Embryonic facial prominence (tissue), 1 donor: ENCODE data around the gene PRDM2.

Source experiments
- DNase-seq: peaks from one replicate; pipeline ENCODE4 v3.0.0-alpha.2; 2016; ENCODE audit errors: extremely low spot score

The PRDM2 gene

DNA sequence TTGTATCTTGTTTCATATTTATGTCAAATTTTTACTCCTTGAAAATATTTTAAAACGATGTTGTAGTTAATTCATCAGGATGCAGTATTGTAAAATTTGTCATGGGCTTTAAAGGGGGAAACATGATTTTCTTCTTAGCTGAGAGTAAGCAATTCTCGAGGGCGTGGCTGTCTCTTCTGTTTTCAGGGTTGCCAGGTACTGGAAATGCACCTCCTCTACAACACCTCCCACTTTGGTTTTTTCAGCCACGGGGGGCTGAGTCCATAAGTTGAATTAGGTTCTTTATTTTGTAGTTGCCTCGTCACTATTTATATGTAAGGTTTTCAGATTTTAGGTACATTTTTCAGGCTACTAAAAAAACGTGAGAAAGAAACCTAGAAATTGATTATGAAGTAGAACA, 64.0 kb downstream of the PRDM2 start:
- no peak for DNase-seq

DNA sequence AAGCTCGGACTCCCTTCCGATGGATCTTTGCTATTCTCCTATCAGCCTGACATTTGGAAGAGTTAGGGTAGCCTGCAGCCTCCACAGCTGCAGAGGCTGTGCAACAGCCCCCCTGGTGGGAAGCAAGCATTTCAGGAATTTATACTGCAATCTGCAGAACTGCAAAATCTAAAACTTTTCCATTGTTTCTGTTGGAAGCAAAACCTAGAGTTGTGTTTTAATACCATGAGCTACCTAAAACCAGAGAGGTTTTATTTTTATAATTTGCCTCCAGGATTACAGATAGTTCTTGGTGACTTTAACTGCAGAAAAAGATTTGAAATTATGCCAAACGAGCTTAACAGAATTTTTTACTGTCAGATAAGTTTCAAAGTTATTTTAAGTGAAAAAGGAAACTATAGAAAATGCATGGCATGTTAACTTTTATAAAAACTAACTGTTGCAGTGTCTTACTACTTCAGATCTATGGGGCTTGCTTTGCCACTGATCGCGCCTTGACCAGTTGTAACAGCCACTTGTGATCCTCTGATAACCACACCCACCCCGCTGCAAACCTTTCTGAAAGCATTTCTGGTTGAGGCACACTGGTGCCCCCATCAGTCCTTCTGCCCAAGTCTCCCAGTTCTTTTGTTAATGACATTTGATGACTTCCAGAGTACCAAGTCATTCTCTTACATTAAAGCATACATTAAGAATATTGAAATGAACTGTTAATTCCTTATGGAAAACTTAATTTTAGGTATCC, 64.8 kb downstream of the PRDM2 start:
- no peak for DNase-seq

DNA sequence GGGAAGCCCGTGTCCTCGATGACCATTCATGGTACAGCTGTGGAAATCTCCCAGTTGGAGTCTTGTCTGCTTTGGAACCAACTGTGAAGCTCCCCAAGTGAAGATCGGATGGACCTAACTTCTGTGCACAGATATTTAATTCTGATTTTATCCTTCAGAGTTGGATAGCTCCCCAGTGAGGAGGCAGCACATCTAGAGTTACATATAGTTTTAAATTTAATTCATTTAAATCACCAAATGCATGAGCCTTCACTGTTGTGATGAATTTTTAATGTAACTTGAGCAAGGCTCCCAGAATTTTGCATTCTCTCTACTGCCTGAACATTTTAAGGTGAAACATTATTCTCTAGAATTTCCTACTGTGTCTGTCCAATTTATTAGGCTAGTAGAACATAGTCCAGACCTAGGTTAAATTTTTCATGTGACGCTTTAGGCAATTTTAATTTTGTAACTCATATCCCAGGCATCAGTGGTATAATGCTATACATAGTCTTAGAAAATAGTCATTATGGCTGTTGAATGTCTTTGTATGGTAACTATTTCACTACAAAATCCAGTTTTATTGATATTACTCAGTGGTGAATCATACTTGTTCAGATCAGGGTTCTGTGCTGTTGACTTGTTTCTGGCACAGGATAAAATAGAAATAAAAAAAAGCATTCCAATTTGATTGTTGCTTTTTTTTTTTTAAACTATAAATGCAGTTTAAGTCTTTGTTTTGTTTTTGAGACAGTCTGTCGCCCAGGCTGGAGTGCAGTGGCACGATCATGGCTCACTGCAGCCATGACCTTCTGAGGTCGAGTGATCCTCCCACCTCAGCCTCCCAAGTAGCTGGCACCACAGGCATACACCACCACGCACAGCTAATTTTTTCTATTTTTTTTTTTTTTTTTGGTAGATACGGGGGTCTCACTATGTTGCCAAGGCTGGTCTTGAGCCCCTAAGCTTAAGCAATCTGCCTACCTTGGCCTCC, 66.9 kb downstream of the PRDM2 start:
- DNase-seq, result no peak

DNA sequence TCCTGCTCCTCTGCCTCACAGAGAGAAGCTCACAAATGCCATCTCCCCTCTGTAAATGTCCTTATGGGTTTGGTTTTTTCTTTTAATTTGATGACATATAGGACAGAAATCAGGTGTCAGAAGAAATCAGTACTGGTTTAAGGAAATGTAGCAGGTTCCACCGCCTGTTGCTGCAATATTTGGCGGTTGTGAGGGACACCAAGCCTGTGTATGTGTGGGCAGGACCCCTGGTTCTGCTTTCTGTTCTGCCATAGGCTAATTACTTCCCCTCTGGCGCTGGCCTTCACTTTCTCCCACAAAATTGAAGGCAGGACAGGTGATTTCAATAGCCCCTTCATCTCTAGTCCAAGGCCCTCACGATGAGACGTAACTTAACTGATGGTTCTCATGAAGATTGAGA, 69.2 kb downstream of the PRDM2 start:
- no peak for DNase-seq

DNA sequence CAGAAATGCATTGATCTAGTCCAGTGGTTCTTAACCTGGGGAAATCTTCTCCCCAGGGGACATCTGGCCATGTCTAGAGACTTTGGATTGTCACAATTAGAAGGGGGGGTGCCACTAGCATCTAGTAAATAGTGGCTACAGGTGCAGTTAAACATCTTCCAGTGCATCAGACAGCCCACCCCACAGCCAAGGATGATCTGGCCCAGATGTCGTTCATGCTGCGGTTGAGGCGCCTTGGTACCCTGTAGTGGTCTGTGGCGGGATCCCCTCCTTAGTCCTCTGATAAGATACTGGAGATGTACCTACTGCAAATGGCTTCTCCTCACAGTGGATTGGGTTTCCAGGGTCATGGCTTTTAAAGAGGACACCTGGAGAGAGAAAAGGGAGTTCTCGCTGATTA, 69.8 kb downstream of the PRDM2 start:
- DNase-seq, result no peak

DNA sequence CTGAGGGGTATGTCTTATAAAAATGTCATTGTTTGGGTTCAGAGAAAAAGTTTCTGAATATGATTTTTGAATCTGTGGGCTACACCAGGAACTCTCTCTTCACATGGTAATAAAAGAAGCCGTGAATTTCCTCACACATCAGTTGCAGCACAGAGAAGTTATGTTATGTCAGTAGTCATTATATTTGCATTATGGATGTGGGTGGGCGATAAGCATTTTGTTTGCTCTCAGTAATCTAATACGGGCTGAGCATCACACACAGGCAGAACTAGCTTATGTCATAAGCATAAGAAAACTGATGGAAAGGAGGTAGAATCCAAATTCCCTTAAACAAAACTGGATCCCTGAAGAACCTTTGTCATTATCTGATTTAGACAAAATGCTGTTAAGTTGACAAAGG, 70.8 kb downstream of the PRDM2 start:
- DNase-seq, result no peak

DNA sequence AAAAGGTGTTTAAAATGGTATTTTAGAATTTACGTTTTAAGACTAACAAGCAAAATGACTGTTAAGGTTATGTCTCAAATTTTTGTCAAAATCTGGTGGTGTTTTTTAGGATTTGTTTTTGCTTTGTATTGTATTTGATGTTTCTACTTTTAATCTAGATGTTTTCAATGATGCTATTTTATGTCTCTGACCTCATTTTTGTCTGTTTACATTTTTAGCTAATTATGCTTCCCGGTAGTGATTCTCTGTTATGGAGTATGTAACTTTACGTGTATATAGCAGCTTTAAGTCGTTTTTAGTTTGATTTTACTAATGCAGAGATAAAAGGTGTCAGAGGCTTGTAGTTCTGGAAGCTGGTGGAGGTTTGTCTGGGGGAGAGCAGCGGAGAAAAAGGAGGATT, 71.8 kb downstream of the PRDM2 start:
- DNase-seq, result no peak

DNA sequence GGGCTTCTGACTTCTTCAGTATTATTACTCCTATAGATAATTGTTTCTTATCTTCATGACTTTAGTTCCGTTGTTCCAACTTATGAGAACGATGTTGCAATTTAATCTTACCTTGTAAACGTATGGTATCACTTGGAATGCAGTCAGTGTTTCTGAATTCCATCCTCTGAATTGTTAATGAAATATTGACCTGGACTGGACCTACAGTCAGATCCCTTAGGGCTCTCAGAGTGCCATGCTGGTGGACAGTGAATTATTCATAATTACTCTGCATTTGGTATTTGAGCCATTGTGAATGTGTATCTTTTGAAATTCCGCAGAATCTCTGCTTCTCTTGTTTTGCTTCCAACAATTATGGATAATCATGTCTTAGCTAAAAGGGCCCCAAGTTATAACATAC, 72.3 kb downstream of the PRDM2 start:
- no peak for DNase-seq

DNA sequence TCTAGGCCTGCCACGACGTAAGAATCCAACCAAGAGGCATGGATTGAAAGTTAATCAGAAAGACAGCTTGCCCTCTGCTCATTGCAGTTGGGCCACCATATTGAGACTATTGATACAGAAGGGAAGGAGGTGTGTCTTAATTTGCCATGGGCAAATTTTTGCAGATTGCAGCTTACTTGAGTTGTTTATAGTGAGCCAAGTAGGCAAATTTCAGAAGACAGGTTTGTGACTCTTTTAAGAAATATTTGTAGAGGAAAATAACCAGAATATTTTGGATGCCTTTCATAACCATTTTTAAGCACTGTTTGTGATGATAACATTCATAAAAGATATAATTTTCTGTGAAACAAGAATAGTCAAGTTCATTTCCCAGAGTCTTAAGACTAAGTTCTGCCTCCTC, 74.1 kb downstream of the PRDM2 start:
- DNase-seq, result no peak

DNA sequence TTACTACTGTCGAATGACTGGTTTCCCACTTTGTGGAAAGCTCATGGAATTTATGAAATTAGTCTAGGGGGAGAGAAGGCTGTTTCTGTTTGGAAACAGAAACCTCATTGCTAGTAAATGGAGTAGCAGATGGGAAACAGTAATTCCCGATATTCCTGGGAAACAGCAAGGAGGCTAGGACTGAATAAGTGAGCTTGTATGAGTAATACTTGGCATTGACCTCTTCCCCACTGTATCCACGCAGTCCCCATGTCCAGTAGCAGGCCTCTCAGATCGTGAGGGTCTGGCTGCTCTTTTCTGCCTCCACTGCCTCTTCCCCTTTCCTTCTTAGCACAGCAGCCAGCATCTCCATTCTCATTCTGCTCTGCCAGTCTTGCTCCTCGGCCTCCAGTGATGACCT, 75.5 kb downstream of the PRDM2 start:
- no peak for DNase-seq

DNA sequence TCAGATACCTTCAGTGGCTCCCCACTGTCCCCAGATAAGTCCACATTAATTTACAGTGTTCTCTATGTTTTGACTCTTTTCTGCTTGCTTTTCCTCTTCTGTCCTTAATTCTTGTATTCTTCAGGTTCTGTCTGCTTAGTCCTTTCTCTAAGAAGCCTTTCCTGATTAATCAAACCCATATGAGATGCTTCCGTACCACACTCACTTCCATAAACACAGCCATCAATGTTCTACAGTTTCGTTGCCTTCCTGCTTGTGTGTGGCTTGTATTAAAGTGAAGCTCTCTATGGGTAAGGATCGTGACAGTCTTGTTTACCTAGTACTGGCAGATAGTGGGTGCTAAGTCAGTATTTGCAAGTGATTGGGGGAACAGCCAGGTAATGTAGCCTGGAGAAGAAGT, 75.9 kb downstream of the PRDM2 start:
- no peak for DNase-seq

DNA sequence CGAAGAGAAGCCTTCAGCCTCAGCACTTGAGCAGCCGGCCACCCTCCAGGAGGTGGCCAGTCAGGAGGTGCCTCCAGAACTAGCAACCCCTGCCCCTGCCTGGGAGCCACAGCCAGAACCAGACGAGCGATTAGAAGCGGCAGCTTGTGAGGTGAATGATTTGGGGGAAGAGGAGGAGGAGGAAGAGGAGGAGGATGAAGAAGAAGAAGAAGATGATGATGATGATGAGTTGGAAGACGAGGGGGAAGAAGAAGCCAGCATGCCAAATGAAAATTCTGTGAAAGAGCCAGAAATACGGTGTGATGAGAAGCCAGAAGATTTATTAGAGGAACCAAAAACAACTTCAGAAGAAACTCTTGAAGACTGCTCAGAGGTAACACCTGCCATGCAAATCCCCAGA, 78.4 kb downstream of the PRDM2 start:
- no peak for DNase-seq

DNA sequence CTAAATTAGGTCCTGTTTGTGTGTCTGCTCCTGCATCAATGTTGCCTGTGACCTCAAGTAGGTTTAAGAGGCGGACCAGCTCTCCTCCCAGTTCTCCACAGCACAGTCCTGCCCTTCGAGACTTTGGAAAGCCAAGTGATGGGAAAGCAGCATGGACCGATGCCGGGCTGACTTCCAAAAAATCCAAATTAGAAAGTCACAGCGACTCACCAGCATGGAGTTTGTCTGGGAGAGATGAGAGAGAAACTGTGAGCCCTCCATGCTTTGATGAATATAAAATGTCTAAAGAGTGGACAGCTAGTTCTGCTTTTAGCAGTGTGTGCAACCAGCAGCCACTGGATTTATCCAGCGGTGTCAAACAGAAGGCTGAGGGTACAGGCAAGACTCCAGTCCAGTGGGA, 79.9 kb downstream of the PRDM2 start:
- no peak for DNase-seq

DNA sequence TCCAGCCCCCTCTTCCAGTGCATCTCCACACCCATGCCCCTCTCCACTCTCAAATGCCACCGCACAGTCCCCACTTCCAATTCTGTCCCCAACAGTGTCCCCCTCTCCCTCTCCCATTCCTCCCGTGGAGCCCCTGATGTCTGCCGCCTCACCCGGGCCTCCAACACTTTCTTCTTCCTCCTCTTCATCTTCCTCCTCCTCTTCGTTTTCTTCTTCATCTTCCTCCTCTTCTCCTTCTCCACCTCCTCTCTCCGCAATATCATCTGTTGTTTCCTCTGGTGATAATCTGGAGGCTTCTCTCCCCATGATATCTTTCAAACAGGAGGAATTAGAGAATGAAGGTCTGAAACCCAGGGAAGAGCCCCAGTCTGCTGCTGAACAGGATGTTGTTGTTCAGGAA, 80.8 kb downstream of the PRDM2 start:
- DNase-seq, result no peak

DNA sequence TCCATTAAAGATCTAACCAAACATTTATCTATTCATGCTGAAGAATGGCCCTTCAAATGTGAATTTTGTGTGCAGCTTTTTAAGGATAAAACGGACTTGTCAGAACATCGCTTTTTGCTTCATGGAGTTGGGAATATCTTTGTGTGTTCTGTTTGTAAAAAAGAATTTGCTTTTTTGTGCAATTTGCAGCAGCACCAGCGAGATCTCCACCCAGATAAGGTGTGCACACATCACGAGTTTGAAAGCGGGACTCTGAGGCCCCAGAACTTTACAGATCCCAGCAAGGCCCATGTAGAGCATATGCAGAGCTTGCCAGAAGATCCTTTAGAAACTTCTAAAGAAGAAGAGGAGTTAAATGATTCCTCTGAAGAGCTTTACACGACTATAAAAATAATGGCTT, 81.2 kb downstream of the PRDM2 start:
- no peak for DNase-seq

DNA sequence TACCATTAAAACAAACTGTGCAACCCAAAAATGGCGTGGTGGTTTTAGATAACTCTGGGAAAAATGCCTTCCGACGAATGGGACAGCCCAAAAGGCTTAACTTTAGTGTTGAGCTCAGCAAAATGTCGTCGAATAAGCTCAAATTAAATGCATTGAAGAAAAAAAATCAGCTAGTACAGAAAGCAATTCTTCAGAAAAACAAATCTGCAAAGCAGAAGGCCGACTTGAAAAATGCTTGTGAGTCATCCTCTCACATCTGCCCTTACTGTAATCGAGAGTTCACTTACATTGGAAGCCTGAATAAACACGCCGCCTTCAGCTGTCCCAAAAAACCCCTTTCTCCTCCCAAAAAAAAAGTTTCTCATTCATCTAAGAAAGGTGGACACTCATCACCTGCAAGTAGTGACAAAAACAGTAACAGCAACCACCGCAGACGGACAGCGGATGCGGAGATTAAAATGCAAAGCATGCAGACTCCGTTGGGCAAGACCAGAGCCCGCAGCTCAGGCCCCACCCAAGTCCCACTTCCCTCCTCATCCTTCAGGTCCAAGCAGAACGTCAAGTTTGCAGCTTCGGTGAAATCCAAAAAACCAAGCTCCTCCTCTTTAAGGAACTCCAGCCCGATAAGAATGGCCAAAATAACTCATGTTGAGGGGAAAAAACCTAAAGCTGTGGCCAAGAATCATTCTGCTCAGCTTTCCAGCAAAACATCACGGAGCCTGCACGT, 82.1 kb downstream of the PRDM2 start:
- no peak for DNase-seq

DNA sequence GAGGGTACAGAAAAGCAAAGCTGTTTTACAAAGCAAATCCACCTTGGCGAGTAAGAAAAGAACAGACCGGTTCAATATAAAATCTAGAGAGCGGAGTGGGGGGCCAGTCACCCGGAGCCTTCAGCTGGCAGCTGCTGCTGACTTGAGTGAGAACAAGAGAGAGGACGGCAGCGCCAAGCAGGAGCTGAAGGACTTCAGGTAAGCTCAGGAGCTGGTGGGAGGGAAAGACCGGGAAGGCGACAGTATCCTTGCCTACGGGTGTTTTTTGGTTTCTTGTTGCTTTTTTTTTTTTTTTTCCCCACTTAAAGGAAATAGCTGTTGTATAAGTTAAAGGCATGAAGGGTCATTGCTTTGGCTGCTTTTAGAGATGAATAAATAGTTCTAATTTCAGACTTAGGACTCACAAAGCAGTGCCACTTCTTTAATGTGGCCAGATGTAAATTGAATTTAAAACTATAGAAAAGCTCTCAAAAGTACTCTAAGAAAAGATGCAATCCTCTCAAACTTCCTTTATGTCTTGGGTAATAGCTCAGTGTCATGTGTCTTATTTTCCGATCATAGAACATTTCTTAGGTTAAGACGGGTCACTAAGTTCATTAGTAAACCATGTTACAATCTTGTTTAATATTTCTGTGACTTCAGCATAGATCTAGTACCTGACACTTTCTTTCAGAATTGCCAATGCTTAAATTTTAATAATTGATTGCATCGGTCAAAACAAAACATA, 82.8 kb downstream of the PRDM2 start:
- no peak for DNase-seq

DNA sequence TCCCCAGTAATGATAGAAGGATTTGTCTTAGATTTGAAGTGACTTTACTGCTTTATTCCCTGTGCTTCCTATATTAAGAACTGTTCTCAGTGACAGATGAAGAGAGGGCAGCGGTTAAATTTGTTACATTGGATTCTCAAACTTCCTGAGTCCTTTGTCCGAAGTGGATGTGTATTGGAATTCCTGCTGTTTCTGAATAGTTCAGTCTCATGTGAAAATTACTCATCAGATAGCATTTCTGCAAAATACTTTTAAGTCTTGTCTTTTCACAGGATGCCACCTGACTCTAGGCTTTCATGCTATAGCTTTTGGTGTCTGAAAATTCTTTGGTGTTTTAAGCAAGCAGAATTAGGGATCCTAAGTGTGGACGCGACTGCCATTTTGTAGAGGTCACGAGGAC, 83.6 kb downstream of the PRDM2 start:
- no peak for DNase-seq

DNA sequence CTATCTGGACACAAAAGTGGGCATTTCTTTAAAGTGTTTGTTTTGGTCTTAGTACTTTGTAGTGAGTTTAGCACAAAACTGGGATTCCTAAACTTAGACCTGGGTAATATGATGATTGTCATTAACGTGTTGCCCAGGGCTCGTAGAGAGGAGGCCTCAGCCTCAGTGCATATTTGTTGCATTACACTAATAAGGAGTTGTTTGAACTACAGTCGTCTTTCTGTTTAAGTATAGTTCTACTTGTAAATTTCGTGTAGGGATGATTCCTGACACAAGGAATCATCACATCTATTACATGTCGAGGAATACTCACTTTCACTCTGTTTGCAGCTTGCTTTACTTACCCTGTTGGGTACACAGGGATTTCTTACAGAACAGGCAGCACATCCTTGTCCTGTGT, 85.0 kb downstream of the PRDM2 start:
- no peak for DNase-seq

DNA sequence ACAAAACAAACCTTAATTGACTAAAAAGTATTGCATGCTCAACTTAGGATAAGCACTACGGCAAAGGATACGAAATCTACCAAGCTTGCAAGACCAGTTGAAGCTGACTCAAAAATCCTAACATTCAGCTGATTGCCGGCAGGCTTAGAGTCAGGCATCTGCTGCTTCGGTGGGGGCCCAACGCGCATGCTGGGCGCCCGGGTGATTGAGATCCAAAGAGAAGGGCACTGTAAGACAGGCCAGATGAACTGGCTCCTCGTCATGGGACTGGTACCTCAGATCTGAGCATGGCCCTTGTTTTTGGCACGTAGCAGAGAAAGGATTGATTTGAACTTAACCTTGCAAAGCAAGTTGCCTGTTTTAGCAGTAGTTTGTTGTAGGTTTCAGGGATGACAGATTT, 86.6 kb downstream of the PRDM2 start:
- no peak for DNase-seq

DNA sequence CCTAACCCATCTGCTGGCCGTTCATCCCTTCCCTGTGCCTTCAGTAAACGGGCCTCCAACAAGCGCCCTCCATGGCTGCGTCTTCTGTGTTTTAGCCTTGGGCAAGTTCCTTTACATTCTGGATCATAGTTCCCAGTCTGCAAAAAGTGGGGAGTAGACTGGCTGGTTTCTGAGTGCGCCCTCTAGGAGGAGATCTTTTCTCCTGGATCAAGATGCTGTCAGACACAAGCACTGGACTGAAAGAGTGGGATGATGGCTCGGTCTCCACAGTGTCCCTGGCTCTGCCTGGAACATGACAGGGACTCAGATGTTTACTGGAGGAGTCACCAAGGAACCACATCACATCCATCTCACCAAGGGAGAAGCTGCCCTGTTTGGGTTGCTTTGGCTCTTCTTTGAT, 88.8 kb downstream of the PRDM2 start:
- DNase-seq, result no peak
